Measurements from ENCODE around the gene DCAF4.

DCAF4 gene, protein sequence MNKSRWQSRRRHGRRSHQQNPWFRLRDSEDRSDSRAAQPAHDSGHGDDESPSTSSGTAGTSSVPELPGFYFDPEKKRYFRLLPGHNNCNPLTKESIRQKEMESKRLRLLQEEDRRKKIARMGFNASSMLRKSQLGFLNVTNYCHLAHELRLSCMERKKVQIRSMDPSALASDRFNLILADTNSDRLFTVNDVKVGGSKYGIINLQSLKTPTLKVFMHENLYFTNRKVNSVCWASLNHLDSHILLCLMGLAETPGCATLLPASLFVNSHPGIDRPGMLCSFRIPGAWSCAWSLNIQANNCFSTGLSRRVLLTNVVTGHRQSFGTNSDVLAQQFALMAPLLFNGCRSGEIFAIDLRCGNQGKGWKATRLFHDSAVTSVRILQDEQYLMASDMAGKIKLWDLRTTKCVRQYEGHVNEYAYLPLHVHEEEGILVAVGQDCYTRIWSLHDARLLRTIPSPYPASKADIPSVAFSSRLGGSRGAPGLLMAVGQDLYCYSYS

DNA sequence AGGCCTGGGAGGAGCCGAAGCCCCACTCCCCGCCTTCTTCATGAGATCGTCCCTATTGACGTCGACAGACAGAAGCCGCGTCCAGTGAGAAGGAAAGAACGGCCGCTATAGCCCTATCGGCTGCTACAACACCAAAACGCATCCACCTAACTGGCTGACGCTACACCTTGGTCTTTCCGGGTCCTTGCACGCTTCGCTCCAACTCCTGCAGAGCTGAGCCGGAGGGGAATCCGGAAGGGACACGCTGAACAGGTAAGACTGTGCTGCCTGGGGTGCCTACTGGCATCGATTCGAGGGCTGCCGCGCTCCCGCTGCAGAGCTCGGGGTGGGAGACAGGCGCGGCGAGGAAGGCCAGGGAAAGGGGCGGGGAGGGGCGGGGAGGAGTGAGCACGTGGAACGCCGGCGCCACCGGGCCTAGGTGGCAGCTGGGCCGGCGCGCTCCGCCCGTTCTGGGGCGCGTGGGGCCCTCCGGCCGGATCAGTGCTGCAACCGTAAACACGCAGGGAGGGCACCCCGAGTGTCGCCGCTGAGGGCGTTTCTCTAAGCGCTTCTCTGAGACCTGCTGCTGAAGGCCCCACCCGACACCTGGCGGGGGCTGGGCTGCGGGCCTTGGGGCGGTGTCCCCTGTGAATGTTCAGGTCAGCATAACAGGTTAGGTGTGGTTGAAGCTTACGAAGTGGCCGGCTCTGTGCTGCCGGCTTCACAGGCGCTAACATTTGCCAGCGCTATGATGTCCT is at the start of gene DCAF4:
Gene DCAF4 (plus strand): TSS at position 173 of the 737 bp plus-strand sequence. CDS start 11,515 bp downstream, outside the sequence.
- no peaks in the 10 kb centered on the region for H3K27me3 ChIP-seq (ENCODE audit: control insufficient read depth in 5 of 5, insufficient read depth in 4 of 5, low read length in 5 of 5)
- peaks cover 1 to 21% (median 14%) of the 10 kb centered on the region in 5 donors for H3K4me1 ChIP-seq (ENCODE audit: control insufficient read depth in 5 of 5, insufficient read depth in 5 of 5, low read length in 5 of 5)
- H3K4me3 ChIP-seq (ENCODE audit: low read depth in 1 of 5, low read length in 5 of 5), result peak within 1 kb of the TSS; percentile 79 to 95 (median 93)
- peak within 1 kb of the TSS in 4 of 5 donors; percentile 72 to 82 (median 78) for H3K9ac ChIP-seq (ENCODE audit: low read length in 5 of 5)
- peak within 1 kb of the TSS; percentile 62 for H3K27ac ChIP-seq (ENCODE audit: low read depth, low read length)
- H3K9me3 ChIP-seq (ENCODE audit: control insufficient read depth in 5 of 5, low read length in 5 of 5), result no peaks in the 10 kb centered on the region
- H3K36me3 ChIP-seq (ENCODE audit: control insufficient read depth in 5 of 5, insufficient read depth in 5 of 5, low read length in 5 of 5), result no peaks in the 10 kb centered on the region

DNA sequence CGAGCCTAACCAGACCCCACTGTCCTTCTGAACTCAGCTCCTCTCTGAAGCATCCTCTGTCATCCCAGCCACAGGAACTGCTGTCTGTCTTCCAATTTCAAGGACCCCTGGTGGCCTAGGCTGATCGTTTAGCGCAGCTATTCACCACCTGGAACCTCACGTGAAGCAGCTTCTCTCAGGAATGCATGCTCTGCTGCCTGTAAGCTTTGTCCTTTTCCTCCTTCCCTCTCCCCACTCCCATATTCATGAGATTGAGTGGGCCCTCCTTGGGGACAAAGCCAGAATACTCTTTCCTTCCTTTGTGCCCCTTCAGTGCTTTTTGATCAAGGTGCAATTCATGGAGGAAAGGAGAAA is 49.6 kb upstream of the DCAF4 start:
- Histone ChIP-seq H3K27me3 (ENCODE audit: control insufficient read depth in 5 of 5, insufficient read depth in 4 of 5, low read length in 5 of 5) (no peaks in the 10 kb centered on the region), H3K9me3 (ENCODE audit: control insufficient read depth in 5 of 5, low read length in 5 of 5) (no peaks in the 10 kb centered on the region), H3K27ac (ENCODE audit: low read depth, low read length) (no peak overlapping the region), H3K9ac (ENCODE audit: low read length in 5 of 5) (no peak overlapping the region), H3K4me3 (ENCODE audit: low read depth in 1 of 5, low read length in 5 of 5) (no peak overlapping the region), H3K4me1 (ENCODE audit: control insufficient read depth in 5 of 5, insufficient read depth in 5 of 5, low read length in 5 of 5) (no peaks in the 10 kb centered on the region), H3K36me3 (ENCODE audit: control insufficient read depth in 5 of 5, insufficient read depth in 5 of 5, low read length in 5 of 5) (no peaks in the 10 kb centered on the region)

DNA sequence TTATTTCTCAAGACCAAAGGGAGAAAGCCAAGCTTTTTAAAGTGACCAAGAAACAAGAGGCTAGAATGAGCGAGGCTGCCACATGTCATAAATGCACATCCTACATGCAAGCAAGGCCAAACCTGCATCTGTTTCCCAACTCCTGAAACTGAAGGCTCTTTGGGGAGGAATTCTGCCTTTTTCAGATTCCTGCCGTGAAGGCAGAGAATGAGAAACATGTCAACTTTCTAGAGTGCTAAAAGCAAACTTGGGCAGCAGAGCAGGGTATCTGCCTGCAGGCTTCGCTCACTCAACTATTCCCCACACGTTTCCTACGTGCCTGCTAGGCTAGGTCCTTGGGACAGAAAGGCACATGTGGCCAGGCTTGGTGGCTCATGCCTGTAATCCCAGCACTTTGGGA is 47.5 kb upstream of the DCAF4 start:
- H3K27ac ChIP-seq (ENCODE audit: low read depth, low read length), result no peak overlapping the region
- H3K9me3 ChIP-seq (ENCODE audit: control insufficient read depth in 5 of 5, low read length in 5 of 5), result no peaks in the 10 kb centered on the region
- H3K27me3 ChIP-seq (ENCODE audit: control insufficient read depth in 5 of 5, insufficient read depth in 4 of 5, low read length in 5 of 5), result no peaks in the 10 kb centered on the region
- H3K4me1 ChIP-seq (ENCODE audit: control insufficient read depth in 5 of 5, insufficient read depth in 5 of 5, low read length in 5 of 5), result no peaks in the 10 kb centered on the region
- no peaks in the 10 kb centered on the region for H3K36me3 ChIP-seq (ENCODE audit: control insufficient read depth in 5 of 5, insufficient read depth in 5 of 5, low read length in 5 of 5)
- no peak overlapping the region for H3K9ac ChIP-seq (ENCODE audit: low read length in 5 of 5)
- H3K4me3 ChIP-seq (ENCODE audit: low read depth in 1 of 5, low read length in 5 of 5), result no peak overlapping the region

DNA sequence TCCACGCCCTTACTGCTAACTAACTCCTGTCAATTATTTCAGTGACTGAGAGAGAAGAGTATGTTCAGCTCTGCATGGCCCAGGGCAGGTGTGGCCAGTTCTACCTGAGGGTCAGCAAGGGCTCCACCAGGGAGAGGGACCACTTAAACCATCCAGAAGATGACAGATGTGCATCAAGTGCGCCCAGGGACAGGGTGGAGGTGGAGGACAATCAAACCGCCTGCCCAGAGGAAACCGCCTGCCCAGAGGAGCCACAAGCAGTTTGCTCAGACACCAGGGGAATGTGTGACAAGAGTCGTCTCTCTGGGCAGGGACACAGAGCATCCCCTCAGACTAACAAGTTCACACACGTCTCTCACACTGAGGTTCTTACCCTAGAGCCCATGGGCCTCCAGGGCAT is 46.8 kb upstream of the DCAF4 start:
- no peak overlapping the region for H3K27ac ChIP-seq (ENCODE audit: low read depth, low read length)
- no peaks in the 10 kb centered on the region for H3K4me1 ChIP-seq (ENCODE audit: control insufficient read depth in 5 of 5, insufficient read depth in 5 of 5, low read length in 5 of 5)
- H3K4me3 ChIP-seq (ENCODE audit: low read depth in 1 of 5, low read length in 5 of 5), result no peak overlapping the region
- no peaks in the 10 kb centered on the region for H3K9me3 ChIP-seq (ENCODE audit: control insufficient read depth in 5 of 5, low read length in 5 of 5)
- H3K27me3 ChIP-seq (ENCODE audit: control insufficient read depth in 5 of 5, insufficient read depth in 4 of 5, low read length in 5 of 5), result no peaks in the 10 kb centered on the region
- no peak overlapping the region for H3K9ac ChIP-seq (ENCODE audit: low read length in 5 of 5)
- H3K36me3 ChIP-seq (ENCODE audit: control insufficient read depth in 5 of 5, insufficient read depth in 5 of 5, low read length in 5 of 5), result no peaks in the 10 kb centered on the region

DNA sequence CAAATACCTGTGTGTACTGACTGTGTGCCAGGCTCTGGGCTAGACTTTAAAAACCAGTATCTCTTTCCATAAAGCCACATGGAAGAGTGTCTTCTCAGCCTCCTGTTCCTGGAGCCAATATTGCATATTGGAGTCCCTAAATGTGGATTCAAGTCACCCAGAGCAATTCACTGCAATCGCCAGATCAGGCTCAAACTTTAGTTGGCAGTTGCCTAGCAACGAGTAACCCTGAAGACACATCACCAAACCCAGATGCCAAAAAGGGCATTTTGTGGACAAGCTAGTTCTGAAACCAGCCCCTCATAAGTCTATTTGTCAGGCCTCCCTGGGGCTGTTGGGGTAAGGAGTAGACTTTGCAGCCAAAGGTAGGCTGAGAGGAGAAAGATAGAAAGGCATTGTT is 46.1 kb upstream of the DCAF4 start:
- H3K36me3 ChIP-seq (ENCODE audit: control insufficient read depth in 5 of 5, insufficient read depth in 5 of 5, low read length in 5 of 5), result no peaks in the 10 kb centered on the region
- H3K4me3 ChIP-seq (ENCODE audit: low read depth in 1 of 5, low read length in 5 of 5), result no peak overlapping the region
- no peaks in the 10 kb centered on the region for H3K4me1 ChIP-seq (ENCODE audit: control insufficient read depth in 5 of 5, insufficient read depth in 5 of 5, low read length in 5 of 5)
- H3K9me3 ChIP-seq (ENCODE audit: control insufficient read depth in 5 of 5, low read length in 5 of 5), result no peaks in the 10 kb centered on the region
- H3K9ac ChIP-seq (ENCODE audit: low read length in 5 of 5), result no peak overlapping the region
- no peak overlapping the region for H3K27ac ChIP-seq (ENCODE audit: low read depth, low read length)
- no peaks in the 10 kb centered on the region for H3K27me3 ChIP-seq (ENCODE audit: control insufficient read depth in 5 of 5, insufficient read depth in 4 of 5, low read length in 5 of 5)

DNA sequence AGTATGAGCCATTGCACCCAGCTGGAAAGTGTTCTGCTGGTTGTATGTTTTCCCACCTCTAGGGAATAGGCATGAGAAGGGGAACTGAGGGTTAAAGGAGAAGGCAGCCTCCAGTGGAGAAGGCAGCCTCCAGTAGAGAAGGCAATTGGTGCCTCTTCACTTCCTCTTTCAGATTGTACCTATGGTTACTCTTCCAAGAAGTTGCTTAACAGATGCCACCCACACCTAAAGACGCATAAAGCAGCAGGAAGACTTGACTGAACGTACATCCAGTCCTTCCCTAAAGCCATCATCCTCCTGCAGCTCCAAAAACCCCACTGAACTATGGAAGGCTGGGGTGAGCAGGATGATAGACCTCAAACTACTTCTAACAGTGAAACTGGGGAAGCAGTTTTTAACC is 45.4 kb upstream of the DCAF4 start:
- no peaks in the 10 kb centered on the region for H3K4me1 ChIP-seq (ENCODE audit: control insufficient read depth in 5 of 5, insufficient read depth in 5 of 5, low read length in 5 of 5)
- no peaks in the 10 kb centered on the region for H3K9me3 ChIP-seq (ENCODE audit: control insufficient read depth in 5 of 5, low read length in 5 of 5)
- no peaks in the 10 kb centered on the region for H3K36me3 ChIP-seq (ENCODE audit: control insufficient read depth in 5 of 5, insufficient read depth in 5 of 5, low read length in 5 of 5)
- H3K27ac ChIP-seq (ENCODE audit: low read depth, low read length), result no peak overlapping the region
- no peak overlapping the region for H3K4me3 ChIP-seq (ENCODE audit: low read depth in 1 of 5, low read length in 5 of 5)
- no peaks in the 10 kb centered on the region for H3K27me3 ChIP-seq (ENCODE audit: control insufficient read depth in 5 of 5, insufficient read depth in 4 of 5, low read length in 5 of 5)
- H3K9ac ChIP-seq (ENCODE audit: low read length in 5 of 5), result no peak overlapping the region

DNA sequence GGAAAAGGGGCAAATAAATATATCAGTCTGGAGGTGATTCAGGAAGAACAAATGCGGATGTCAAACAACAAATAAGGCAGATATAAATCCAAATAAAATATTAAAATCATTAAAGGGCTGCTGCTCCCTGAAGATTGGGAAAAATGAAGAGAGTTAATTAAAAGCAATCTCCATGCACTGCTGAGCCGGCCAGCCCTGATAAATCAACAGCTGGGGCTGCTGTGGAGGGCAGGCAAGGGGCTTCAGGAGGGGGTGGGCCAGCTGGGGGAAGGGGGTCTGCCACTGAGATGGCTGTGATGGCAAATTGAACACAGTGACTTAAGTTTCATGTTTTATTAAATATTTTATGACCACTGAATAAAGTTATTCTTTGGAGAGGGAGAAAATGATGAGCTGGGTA is 44.7 kb upstream of the DCAF4 start:
- Histone ChIP-seq H3K36me3 (ENCODE audit: control insufficient read depth in 5 of 5, insufficient read depth in 5 of 5, low read length in 5 of 5) (no peaks in the 10 kb centered on the region), H3K9ac (ENCODE audit: low read length in 5 of 5) (no peak overlapping the region), H3K4me3 (ENCODE audit: low read depth in 1 of 5, low read length in 5 of 5) (no peak overlapping the region), H3K9me3 (ENCODE audit: control insufficient read depth in 5 of 5, low read length in 5 of 5) (no peaks in the 10 kb centered on the region), H3K4me1 (ENCODE audit: control insufficient read depth in 5 of 5, insufficient read depth in 5 of 5, low read length in 5 of 5) (no peaks in the 10 kb centered on the region), H3K27ac (ENCODE audit: low read depth, low read length) (no peak overlapping the region), H3K27me3 (ENCODE audit: control insufficient read depth in 5 of 5, insufficient read depth in 4 of 5, low read length in 5 of 5) (no peaks in the 10 kb centered on the region)

DNA sequence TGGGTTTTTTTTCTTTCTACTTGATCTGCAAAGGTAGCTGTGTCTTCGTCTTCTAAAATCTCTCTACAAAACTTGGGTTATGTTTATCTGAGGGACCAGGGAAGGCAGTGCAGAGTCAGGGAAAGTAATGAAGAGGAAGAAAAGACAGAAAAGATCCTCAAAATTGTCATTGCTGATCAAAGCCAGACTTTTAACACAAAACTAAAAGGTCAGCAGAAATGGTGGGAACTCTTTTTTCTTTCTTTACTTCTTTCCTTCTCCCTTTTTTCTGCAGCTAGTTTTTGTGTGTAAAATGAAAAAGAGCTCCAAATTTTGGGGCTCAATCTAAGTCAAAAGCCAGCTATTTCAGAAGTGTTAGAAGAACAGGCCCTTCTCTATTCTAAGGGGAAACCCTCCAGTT is 44.2 kb upstream of the DCAF4 start:
- no peak overlapping the region for H3K27ac ChIP-seq (ENCODE audit: low read depth, low read length)
- H3K9ac ChIP-seq (ENCODE audit: low read length in 5 of 5), result no peak overlapping the region
- no peaks in the 10 kb centered on the region for H3K36me3 ChIP-seq (ENCODE audit: control insufficient read depth in 5 of 5, insufficient read depth in 5 of 5, low read length in 5 of 5)
- no peaks in the 10 kb centered on the region for H3K27me3 ChIP-seq (ENCODE audit: control insufficient read depth in 5 of 5, insufficient read depth in 4 of 5, low read length in 5 of 5)
- no peaks in the 10 kb centered on the region for H3K9me3 ChIP-seq (ENCODE audit: control insufficient read depth in 5 of 5, low read length in 5 of 5)
- no peak overlapping the region for H3K4me3 ChIP-seq (ENCODE audit: low read depth in 1 of 5, low read length in 5 of 5)
- no peaks in the 10 kb centered on the region for H3K4me1 ChIP-seq (ENCODE audit: control insufficient read depth in 5 of 5, insufficient read depth in 5 of 5, low read length in 5 of 5)

DNA sequence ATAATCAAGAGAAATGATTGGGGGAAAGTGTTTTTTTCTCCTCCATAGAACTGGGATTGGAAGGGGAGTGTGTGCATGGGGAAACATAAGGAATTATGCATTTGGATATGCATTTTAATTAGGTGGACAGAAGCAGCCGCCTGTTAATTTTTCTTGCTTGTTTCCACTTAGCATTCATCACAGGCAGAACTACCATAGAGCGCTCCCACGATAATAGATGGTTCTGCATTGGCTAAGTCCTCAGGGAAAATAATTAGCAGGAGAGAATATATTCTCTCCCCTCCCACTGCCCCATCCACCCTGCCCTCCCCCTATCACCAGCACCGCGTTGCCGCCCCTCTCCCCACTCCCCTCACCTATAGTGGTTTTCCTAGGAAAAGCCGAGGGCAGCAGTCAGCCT is 43.8 kb upstream of the DCAF4 start:
- H3K4me3 ChIP-seq (ENCODE audit: low read depth in 1 of 5, low read length in 5 of 5), result no peak overlapping the region
- no peaks in the 10 kb centered on the region for H3K36me3 ChIP-seq (ENCODE audit: control insufficient read depth in 5 of 5, insufficient read depth in 5 of 5, low read length in 5 of 5)
- no peaks in the 10 kb centered on the region for H3K9me3 ChIP-seq (ENCODE audit: control insufficient read depth in 5 of 5, low read length in 5 of 5)

DNA sequence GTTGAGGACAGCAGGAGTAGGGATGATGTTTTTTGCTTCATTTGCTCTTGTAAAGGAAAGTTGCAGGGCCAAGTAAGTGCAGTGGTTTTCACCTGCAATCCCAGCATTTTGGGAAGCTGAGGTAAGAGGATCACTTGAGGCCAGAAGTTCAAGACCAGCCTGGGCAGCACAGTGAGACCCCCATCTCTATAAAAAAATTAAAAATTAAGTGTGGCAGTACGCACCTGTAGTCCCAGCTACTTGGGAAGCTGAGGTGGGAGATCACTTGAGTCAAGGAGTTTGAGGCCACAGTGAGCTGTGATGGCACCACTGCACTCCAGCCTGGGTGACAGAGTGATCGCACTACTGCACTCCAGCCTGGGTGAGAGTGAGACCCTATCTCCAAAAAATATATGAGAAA is 43.2 kb upstream of the DCAF4 start:
- no peak overlapping the region for H3K9ac ChIP-seq (ENCODE audit: low read length in 5 of 5)
- H3K36me3 ChIP-seq (ENCODE audit: control insufficient read depth in 5 of 5, insufficient read depth in 5 of 5, low read length in 5 of 5), result no peaks in the 10 kb centered on the region
- no peaks in the 10 kb centered on the region for H3K27me3 ChIP-seq (ENCODE audit: control insufficient read depth in 5 of 5, insufficient read depth in 4 of 5, low read length in 5 of 5)
- H3K4me3 ChIP-seq (ENCODE audit: low read depth in 1 of 5, low read length in 5 of 5), result no peak overlapping the region
- no peaks in the 10 kb centered on the region for H3K9me3 ChIP-seq (ENCODE audit: control insufficient read depth in 5 of 5, low read length in 5 of 5)
- no peak overlapping the region for H3K27ac ChIP-seq (ENCODE audit: low read depth, low read length)
- no peaks in the 10 kb centered on the region for H3K4me1 ChIP-seq (ENCODE audit: control insufficient read depth in 5 of 5, insufficient read depth in 5 of 5, low read length in 5 of 5)

More for the DNA sequence above, 43.8 kb upstream of the DCAF4 start:
- Histone ChIP-seq H3K9ac (ENCODE audit: low read length in 5 of 5) (no peak overlapping the region), H3K27me3 (ENCODE audit: control insufficient read depth in 5 of 5, insufficient read depth in 4 of 5, low read length in 5 of 5) (no peaks in the 10 kb centered on the region), H3K4me1 (ENCODE audit: control insufficient read depth in 5 of 5, insufficient read depth in 5 of 5, low read length in 5 of 5) (no peaks in the 10 kb centered on the region), H3K27ac (ENCODE audit: low read depth, low read length) (no peak overlapping the region)
